Trophoblast cell (in vitro differentiated cells and primary cell): ENCODE results near the gene VWA3A.
A peak's percentile ranks its signal among the peaks of the same experiment; 100 is the strongest.

Experiments
- DNase-seq, 2 donors: peaks; one replicate each; pipeline ENCODE4 v3.0.0-alpha.2; 2016
- H2AFZ ChIP-seq: 2 replicates; pipeline ENCODE4 v1.6.1; 2013; ENCODE audit warnings: low read length, moderate library complexity, mild to moderate bottlenecking; ENCODE audit not compliant: insufficient read depth, poor library complexity
- H2AK5ac ChIP-seq: 2 replicates; pipeline ENCODE4 v1.6.1; 2013; ENCODE audit warnings: mild to moderate bottlenecking, low read length
- H2BK120ac ChIP-seq: 2 replicates; pipeline ENCODE4 v1.6.1; 2013; ENCODE audit warnings: low read length, mild to moderate bottlenecking, moderate library complexity; ENCODE audit not compliant: insufficient read depth, poor library complexity
- H2BK12ac ChIP-seq: 2 replicates; pipeline ENCODE4 v1.6.1; 2013; ENCODE audit warnings: mild to moderate bottlenecking, low read length, moderate library complexity
- H2BK5ac ChIP-seq: 2 replicates; pipeline ENCODE4 v1.6.1; 2013; ENCODE audit warnings: low read length, low read depth, moderate library complexity, mild to moderate bottlenecking; ENCODE audit not compliant: poor library complexity
- H3K14ac ChIP-seq: 2 replicates; pipeline ENCODE4 v1.6.1; 2013; ENCODE audit warnings: mild to moderate bottlenecking, low read length
- H3K18ac ChIP-seq: 2 replicates; pipeline ENCODE4 v1.6.1; 2013; ENCODE audit warnings: mild to moderate bottlenecking, low read length
- H3K23ac ChIP-seq: 2 replicates; pipeline ENCODE4 v1.6.1; 2013; ENCODE audit warnings: low read length
- H3K27ac ChIP-seq: 2 replicates; pipeline ENCODE4 v1.5.1; 2013; ENCODE audit warnings: low read depth, mild to moderate bottlenecking, inconsistent platforms, low read length, moderate library complexity
- H3K27me3 ChIP-seq: 2 replicates; pipeline ENCODE4 v1.6.1; 2013; ENCODE audit warnings: inconsistent platforms, mild to moderate bottlenecking, low read length, moderate library complexity; ENCODE audit not compliant: insufficient read depth
- H3K36me3 ChIP-seq, 2 experiments: 1 replicate in 1 of 2; 2 replicates in 1 of 2; pipeline ENCODE4 v1.6.1; 2013; ENCODE audit warnings: low read length in 2 of 2, mild to moderate bottlenecking in 2 of 2, moderate library complexity in 1 of 2; ENCODE audit not compliant: insufficient read depth in 2 of 2, control insufficient read depth in 1 of 2
- H3K4ac ChIP-seq: 2 replicates; pipeline ENCODE4 v1.6.1; 2013; ENCODE audit warnings: low read depth, mild to moderate bottlenecking, low read length, moderate library complexity
- H3K4me1 ChIP-seq, 2 experiments: 1 replicate in 1 of 2; 2 replicates in 1 of 2; pipeline ENCODE4 v1.6.1; 2013; ENCODE audit warnings: low read length in 2 of 2, mild to moderate bottlenecking in 2 of 2, moderate library complexity in 1 of 2; ENCODE audit not compliant: insufficient read depth in 2 of 2, control insufficient read depth in 1 of 2
- H3K4me2 ChIP-seq: 2 replicates; pipeline ENCODE4 v1.6.1; 2013; ENCODE audit warnings: inconsistent platforms, mild to moderate bottlenecking, low read length, moderate library complexity
- H3K4me3 ChIP-seq: 2 replicates; pipeline ENCODE4 v1.5.1; 2013; ENCODE audit warnings: mild to moderate bottlenecking, low read depth, low read length, inconsistent platforms
- H3K79me1 ChIP-seq: one replicate; pipeline ENCODE4 v1.6.1; 2013; ENCODE audit warnings: low read length
- H3K79me2 ChIP-seq: 2 replicates; pipeline ENCODE4 v1.6.1; 2013; ENCODE audit warnings: low read length, mild to moderate bottlenecking; ENCODE audit not compliant: control insufficient read depth, insufficient read depth, poor library complexity
- H3K9ac ChIP-seq: 2 replicates; pipeline ENCODE4 v1.6.1; 2013; ENCODE audit warnings: mild to moderate bottlenecking, low read length
- H3K9me3 ChIP-seq: 2 replicates; pipeline ENCODE4 v1.6.1; 2013; ENCODE audit warnings: low read depth, mild to moderate bottlenecking, control low read depth, inconsistent platforms, low read length; ENCODE audit not compliant: insufficient read depth
- H4K12ac ChIP-seq: 2 replicates; pipeline ENCODE4 v1.6.1; 2013; ENCODE audit warnings: low read depth, mild to moderate bottlenecking, low read length, moderate library complexity
- H4K8ac ChIP-seq: 2 replicates; pipeline ENCODE4 v1.6.1; 2013; ENCODE audit warnings: low read depth, mild to moderate bottlenecking, low read length, moderate library complexity
- H4K91ac ChIP-seq: one replicate; pipeline ENCODE4 v1.6.1; 2013; ENCODE audit warnings: low read depth, mild to moderate bottlenecking, low read length, moderate library complexity
- WGBS: extraction: QIAGEN DNeasy Blood & Tissue Kit; methylation state at CpG from one replicate; pipeline ENCODE4 v1.1.7; 2013; ENCODE audit warnings: missing lambda C conversion rate; ENCODE audit not compliant: insufficient read length, insufficient coverage; ENCODE audit errors: extremely low coverage; 5-methylcytosine and 5-hydroxymethylcytosine counted together

The VWA3A gene

GRCh38 chr16:22204091-22204655 is 111.8 kb downstream of the VWA3A start:
- WGBS = no CpG with 5 or more reads among the region's 2 CpGs
- Histone ChIP-seq H3K4me2 (no peak overlapping the region), H2AK5ac (no peak overlapping the region), H3K9ac (no peak overlapping the region), H2BK5ac (no peak overlapping the region), H3K18ac (no peak overlapping the region), H3K79me1 (peaks cover 5% of the 10 kb centered on the region), H3K4me3 (no peak overlapping the region), H3K27me3 (no peaks in the 10 kb centered on the region), H2BK120ac (no peak overlapping the region), H4K91ac (no peak overlapping the region), H3K36me3 (no peaks in the 10 kb centered on the region), H3K23ac (no peak overlapping the region), H4K8ac (no peak overlapping the region), H3K4ac (no peak overlapping the region), H3K14ac (no peak overlapping the region), H3K27ac (no peak overlapping the region), H3K9me3 (peaks cover 2% of the 10 kb centered on the region), H4K12ac (no peak overlapping the region), H2AFZ (no peak overlapping the region), H3K79me2 (peaks cover 5% of the 10 kb centered on the region), H2BK12ac (no peak overlapping the region), H3K4me1 (peaks cover 0 to 7% of the 10 kb centered on the region in 2 experiments)
- no peak for DNase-seq

- peaks cover 2% of the 10 kb centered on the region for H3K9me3 ChIP-seq
- H3K36me3 ChIP-seq = no peaks in the 10 kb centered on the region
- no peak overlapping the region for H3K9ac ChIP-seq
- H3K27ac ChIP-seq = no peak overlapping the region
- peaks cover 5% of the 10 kb centered on the region for H3K79me1 ChIP-seq
- H4K8ac ChIP-seq = no peak overlapping the region
- no peak overlapping the region for H2AFZ ChIP-seq
- H2BK120ac ChIP-seq = no peak overlapping the region
- H2BK12ac ChIP-seq = no peak overlapping the region
- H3K4me1 ChIP-seq = peaks cover 0 to 7% of the 10 kb centered on the region in 2 experiments
- H3K4me3 ChIP-seq = no peak overlapping the region
- peaks cover 5% of the 10 kb centered on the region for H3K79me2 ChIP-seq
- DNase-seq = peak in 1 of 2 donors; percentile 44
- no peak overlapping the region for H2AK5ac ChIP-seq
- no peak overlapping the region for H3K14ac ChIP-seq
- no CpG with 5 or more reads among the region's 11 CpGs for WGBS
- H4K12ac ChIP-seq = no peak overlapping the region
- no peak overlapping the region for H3K4ac ChIP-seq
- H2BK5ac ChIP-seq = no peak overlapping the region
- no peak overlapping the region for H4K91ac ChIP-seq
- H3K23ac ChIP-seq = no peak overlapping the region
- no peaks in the 10 kb centered on the region for H3K27me3 ChIP-seq
- H3K4me2 ChIP-seq = peak overlapping the region; percentile 99
- no peak overlapping the region for H3K18ac ChIP-seq
Measured at GRCh38 chr16:22205577-22206012, 113.3 kb downstream of the VWA3A start.

GRCh38 chr16:22206013-22206841 is 113.9 kb downstream of the VWA3A start, which contains the start of gene EEF2K:
Gene EEF2K (plus strand): TSS chr16:22206278. CDS start chr16:22225730, 19,452 bp downstream.
- Histone ChIP-seq H3K27me3 (no peaks in the 10 kb centered on the region), H3K4me1 (peaks cover 0 to 7% of the 10 kb centered on the region in 2 experiments), H2BK12ac (no peak within 1 kb of the TSS), H3K14ac (peak within 1 kb of the TSS; percentile 9), H3K4me2 (peak within 1 kb of the TSS; percentile 99), H3K18ac (peak within 1 kb of the TSS; percentile 28), H3K79me2 (peaks cover 5% of the 10 kb centered on the region), H3K27ac (peak within 1 kb of the TSS; percentile 16), H2AFZ (peak within 1 kb of the TSS; percentile 39), H3K4me3 (peak within 1 kb of the TSS; percentile 99), H3K9me3 (peaks cover 4% of the 10 kb centered on the region), H3K23ac (no peak within 1 kb of the TSS), H3K9ac (peak within 1 kb of the TSS; percentile 90), H4K8ac (peak within 1 kb of the TSS; percentile 50), H3K36me3 (no peaks in the 10 kb centered on the region), H2BK5ac (no peak within 1 kb of the TSS), H3K4ac (peak within 1 kb of the TSS; percentile 36), H4K91ac (peak within 1 kb of the TSS; percentile 42), H2AK5ac (no peak within 1 kb of the TSS), H2BK120ac (peak within 1 kb of the TSS; percentile 23), H4K12ac (peak within 1 kb of the TSS; percentile 33), H3K79me1 (peaks cover 5% of the 10 kb centered on the region)
- no CpG with 5 or more reads among the region's 74 CpGs for WGBS
- peak; percentile 98 for DNase-seq
